ENCODE measurements around the gene ZWINT.

Gene ZWINT

GRCh38 chr10:56341612-56342011, 19.4 kb downstream of the ZWINT start:
- H3K27ac ChIP-seq: no peak overlapping the region
- no peak overlapping the region for H3K4me3 ChIP-seq (ENCODE audit: low read depth in 1 of 2, low read length in 1 of 2)
- no peaks in the 10 kb centered on the region for H3K27me3 ChIP-seq
- TF ChIP-seq CTCF (IDR thresholded peaks at IDR 0.05): no peak
- no peaks in the 10 kb centered on the region for H3K4me1 ChIP-seq (ENCODE audit: control insufficient read depth in 1 of 2, insufficient read depth in 1 of 2, low read depth in 1 of 2, low read length in 1 of 2)
- no peaks in the 10 kb centered on the region for H3K36me3 ChIP-seq
- H3K9me3 ChIP-seq: no peaks in the 10 kb centered on the region

- H3K9me3 ChIP-seq: no peaks in the 10 kb centered on the region
- no peaks in the 10 kb centered on the region for H3K36me3 ChIP-seq
- no peak overlapping the region for H3K27ac ChIP-seq
- H3K4me3 ChIP-seq (ENCODE audit: low read depth in 1 of 2, low read length in 1 of 2): no peak overlapping the region
- no peaks in the 10 kb centered on the region for H3K27me3 ChIP-seq
- no peak for TF ChIP-seq CTCF (IDR thresholded peaks at IDR 0.05)
- H3K4me1 ChIP-seq (ENCODE audit: control insufficient read depth in 1 of 2, insufficient read depth in 1 of 2, low read depth in 1 of 2, low read length in 1 of 2): no peaks in the 10 kb centered on the region
Observed at GRCh38 chr10:56329961-56330360, 31.1 kb downstream of the ZWINT start.

- TF ChIP-seq CTCF (IDR thresholded peaks at IDR 0.05): no peak
- Histone ChIP-seq H3K36me3 (no peaks in the 10 kb centered on the region), H3K4me3 (ENCODE audit: low read depth in 1 of 2, low read length in 1 of 2) (no peak overlapping the region), H3K27me3 (no peaks in the 10 kb centered on the region), H3K4me1 (ENCODE audit: control insufficient read depth in 1 of 2, insufficient read depth in 1 of 2, low read depth in 1 of 2, low read length in 1 of 2) (no peaks in the 10 kb centered on the region), H3K27ac (no peak overlapping the region), H3K9me3 (no peaks in the 10 kb centered on the region)
Observed at GRCh38 chr10:56327118-56327517, 33.9 kb downstream of the ZWINT start.

GRCh38 chr10:56319386-56319785, 41.7 kb downstream of the ZWINT start:
- no peaks in the 10 kb centered on the region for H3K27me3 ChIP-seq
- no peak overlapping the region for H3K27ac ChIP-seq
- H3K9me3 ChIP-seq: no peaks in the 10 kb centered on the region
- no peak for TF ChIP-seq CTCF (IDR thresholded peaks at IDR 0.05)
- H3K36me3 ChIP-seq: no peaks in the 10 kb centered on the region
- H3K4me1 ChIP-seq (ENCODE audit: control insufficient read depth in 1 of 2, insufficient read depth in 1 of 2, low read depth in 1 of 2, low read length in 1 of 2): no peaks in the 10 kb centered on the region
- H3K4me3 ChIP-seq (ENCODE audit: low read depth in 1 of 2, low read length in 1 of 2): no peak overlapping the region

GRCh38 chr10:56318816-56319215, 42.2 kb downstream of the ZWINT start:
- no peak for TF ChIP-seq CTCF (IDR thresholded peaks at IDR 0.05)
- H3K9me3 ChIP-seq: no peaks in the 10 kb centered on the region
- H3K27me3 ChIP-seq: no peaks in the 10 kb centered on the region
- no peak overlapping the region for H3K27ac ChIP-seq
- no peaks in the 10 kb centered on the region for H3K4me1 ChIP-seq (ENCODE audit: control insufficient read depth in 1 of 2, insufficient read depth in 1 of 2, low read depth in 1 of 2, low read length in 1 of 2)
- H3K36me3 ChIP-seq: no peaks in the 10 kb centered on the region
- no peak overlapping the region for H3K4me3 ChIP-seq (ENCODE audit: low read depth in 1 of 2, low read length in 1 of 2)

- Histone ChIP-seq H3K27ac (no peak overlapping the region), H3K36me3 (no peaks in the 10 kb centered on the region), H3K9me3 (no peaks in the 10 kb centered on the region), H3K4me1 (ENCODE audit: control insufficient read depth in 1 of 2, insufficient read depth in 1 of 2, low read depth in 1 of 2, low read length in 1 of 2) (no peaks in the 10 kb centered on the region), H3K27me3 (no peaks in the 10 kb centered on the region), H3K4me3 (ENCODE audit: low read depth in 1 of 2, low read length in 1 of 2) (no peak overlapping the region)
- TF ChIP-seq CTCF (IDR thresholded peaks at IDR 0.05): no peak
Observed at GRCh38 chr10:56317603-56318002, 43.5 kb downstream of the ZWINT start.
